Measurements from ENCODE around the gene SRC.

SRC gene

GRCh38 chr20:37362821-37363220 is 16.9 kb downstream of the SRC start:
- no peak for DNase-seq (ENCODE audit: low read depth in 1 of 2, low spot score in 1 of 2)
- Histone ChIP-seq H3K27ac (replicated peaks) (no peak overlapping the region), H3K27me3 (ENCODE audit: insufficient read depth, poor library complexity, severe bottlenecking) (no peaks in the 10 kb centered on the region), H3K4me3 (replicated peaks; ENCODE audit: insufficient read depth, low read length) (no peak overlapping the region)
- TF ChIP-seq REST (IDR thresholded peaks at IDR 0.05; ENCODE audit: insufficient replicate concordance, low read depth) (no peak), GABPA (IDR thresholded peaks at IDR 0.05; ENCODE audit: low read depth) (no peak), SPI1 (IDR thresholded peaks at IDR 0.05; ENCODE audit: borderline replicate concordance, low read depth) (no peak), CTCF (IDR thresholded peaks at IDR 0.05; ENCODE audit: insufficient read depth, low read length) (no peak), POLR2AphosphoS5 (IDR thresholded peaks at IDR 0.05; ENCODE audit: low read depth) (no peak)

- TF ChIP-seq POLR2AphosphoS5 (IDR thresholded peaks at IDR 0.05; ENCODE audit: low read depth) (no peak), SPI1 (IDR thresholded peaks at IDR 0.05; ENCODE audit: borderline replicate concordance, low read depth) (no peak), REST (IDR thresholded peaks at IDR 0.05; ENCODE audit: insufficient replicate concordance, low read depth) (no peak), GABPA (IDR thresholded peaks at IDR 0.05; ENCODE audit: low read depth) (no peak), CTCF (IDR thresholded peaks at IDR 0.05; ENCODE audit: insufficient read depth, low read length) (no peak)
- no peak for DNase-seq (ENCODE audit: low read depth in 1 of 2, low spot score in 1 of 2)
- no peak overlapping the region for H3K4me3 ChIP-seq (replicated peaks; ENCODE audit: insufficient read depth, low read length)
- H3K27ac ChIP-seq (replicated peaks) = no peak overlapping the region
- H3K27me3 ChIP-seq (ENCODE audit: insufficient read depth, poor library complexity, severe bottlenecking) = no peaks in the 10 kb centered on the region
These were observed 17.5 kb downstream of the SRC start for GRCh38 chr20:37363221-37364012.

GRCh38 chr20:37364013-37364926 is 18.3 kb downstream of the SRC start:
- Histone ChIP-seq H3K27me3 (ENCODE audit: insufficient read depth, poor library complexity, severe bottlenecking) (no peaks in the 10 kb centered on the region), H3K27ac (replicated peaks) (no peak overlapping the region), H3K4me3 (replicated peaks; ENCODE audit: insufficient read depth, low read length) (no peak overlapping the region)
- no peak for TF ChIP-seq SPI1 (IDR thresholded peaks at IDR 0.05; ENCODE audit: borderline replicate concordance, low read depth)
- no peak for TF ChIP-seq REST (IDR thresholded peaks at IDR 0.05; ENCODE audit: insufficient replicate concordance, low read depth)
- no peak for TF ChIP-seq GABPA (IDR thresholded peaks at IDR 0.05; ENCODE audit: low read depth)
- TF ChIP-seq POLR2AphosphoS5 (IDR thresholded peaks at IDR 0.05; ENCODE audit: low read depth) = no peak
- no peak for TF ChIP-seq CTCF (IDR thresholded peaks at IDR 0.05; ENCODE audit: insufficient read depth, low read length)
- no peak for DNase-seq (ENCODE audit: low read depth in 1 of 2, low spot score in 1 of 2)

Measured in HL-60 (cell line).